Amniotic epithelial cell (primary cell): ENCODE measurements around the gene RAMP1.

Source experiments
- DNase-seq: peaks from one replicate; pipeline ENCODE4 v3.0.0-alpha.2; 2010; ENCODE audit warnings: low read depth

The RAMP1 gene

DNA sequence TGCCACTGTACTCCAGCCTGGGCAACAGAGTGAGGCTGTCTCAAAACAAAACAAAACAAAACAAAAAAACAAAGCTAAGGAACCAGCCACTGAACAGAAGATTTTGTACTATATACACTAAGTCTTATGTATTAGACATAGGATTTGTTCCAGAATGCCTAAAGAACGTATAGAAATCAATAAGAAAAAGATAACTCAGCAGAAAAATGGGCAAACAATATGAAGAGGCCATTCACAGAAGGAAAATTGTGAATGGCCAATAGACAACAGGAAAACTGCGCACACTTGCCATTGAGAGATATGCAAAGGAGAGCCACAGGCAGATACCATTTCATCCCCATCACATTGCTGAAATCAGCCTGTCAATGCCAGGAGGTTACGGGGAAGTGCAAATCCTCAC lies 92.5 kb downstream of the RAMP1 start:
- DNase-seq = no peak

DNA sequence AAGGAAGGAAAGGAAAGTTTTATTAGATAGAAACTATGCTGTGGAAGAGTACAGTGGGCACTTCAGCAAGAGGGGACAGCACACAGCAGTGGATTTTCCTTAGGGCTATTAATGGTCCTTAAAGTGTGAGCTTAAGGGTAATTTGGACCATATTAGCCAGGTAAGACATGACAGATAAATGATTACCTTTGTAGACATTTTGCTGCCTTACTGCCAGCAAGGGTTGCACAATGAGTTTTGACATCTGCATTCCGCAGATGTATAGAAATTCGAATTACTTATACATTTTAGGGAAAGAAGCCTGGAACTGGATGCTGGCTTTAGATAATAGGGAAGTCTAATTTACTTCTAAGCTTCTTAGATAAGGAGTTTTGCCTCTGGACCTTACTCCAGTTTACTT lies 93.4 kb downstream of the RAMP1 start:
- DNase-seq = no peak

DNA sequence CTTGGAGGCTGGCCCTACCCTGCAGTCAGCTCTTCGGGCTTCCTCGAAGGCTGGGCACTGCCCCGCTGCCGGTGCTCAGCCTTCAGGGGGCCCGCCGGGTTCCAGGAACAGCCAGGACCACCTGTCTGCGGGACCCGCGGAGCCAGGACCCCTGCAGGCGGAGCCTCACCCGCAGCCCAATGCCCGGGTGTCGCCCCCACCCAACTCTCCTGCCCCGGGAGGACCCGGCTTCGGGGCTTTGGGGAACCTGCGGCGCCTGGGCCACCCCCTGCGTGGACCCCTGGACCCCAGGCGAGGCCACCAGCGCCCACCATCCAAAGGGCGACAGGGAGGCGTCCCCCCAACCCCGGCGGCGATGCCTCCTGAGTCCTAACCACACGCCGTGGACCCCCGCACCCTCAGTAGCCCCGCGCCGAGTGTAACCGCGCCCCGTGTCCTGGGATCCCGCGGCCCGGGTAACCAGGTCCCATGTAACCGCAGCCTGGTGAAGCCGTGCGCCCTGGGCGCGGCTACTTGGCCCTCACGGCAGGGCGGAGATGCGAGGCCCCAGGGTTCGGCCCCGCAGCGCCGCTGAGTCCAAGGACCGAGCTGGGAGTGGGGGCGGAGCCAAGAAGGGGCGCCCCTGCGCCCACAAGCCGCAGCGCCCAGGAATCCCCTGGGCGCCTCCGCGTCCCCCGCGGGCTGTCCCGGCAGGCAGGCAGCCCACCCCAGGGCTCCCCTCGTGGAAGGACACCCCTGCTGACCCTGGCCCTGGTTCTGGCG lies 96.4 kb downstream of the RAMP1 start:
- no peak for DNase-seq

DNA sequence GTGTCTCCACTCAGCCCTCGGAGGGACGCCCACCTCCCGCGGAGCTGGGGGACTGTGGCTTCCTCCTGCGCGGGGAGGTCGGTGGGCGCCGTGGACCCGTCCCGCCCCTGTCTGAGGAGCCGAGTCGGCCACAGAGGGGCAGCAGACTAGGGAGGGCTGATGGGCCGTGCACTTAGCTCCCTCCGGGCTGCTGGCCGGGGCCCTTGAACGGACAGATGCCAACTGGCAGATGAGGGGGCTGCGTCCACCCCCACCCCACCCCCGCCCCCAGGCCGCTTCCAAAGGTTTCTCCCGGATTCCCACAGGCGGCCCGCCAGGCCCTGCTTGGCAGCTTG lies 96.9 kb downstream of the RAMP1 start:
- DNase-seq = no peak

DNA sequence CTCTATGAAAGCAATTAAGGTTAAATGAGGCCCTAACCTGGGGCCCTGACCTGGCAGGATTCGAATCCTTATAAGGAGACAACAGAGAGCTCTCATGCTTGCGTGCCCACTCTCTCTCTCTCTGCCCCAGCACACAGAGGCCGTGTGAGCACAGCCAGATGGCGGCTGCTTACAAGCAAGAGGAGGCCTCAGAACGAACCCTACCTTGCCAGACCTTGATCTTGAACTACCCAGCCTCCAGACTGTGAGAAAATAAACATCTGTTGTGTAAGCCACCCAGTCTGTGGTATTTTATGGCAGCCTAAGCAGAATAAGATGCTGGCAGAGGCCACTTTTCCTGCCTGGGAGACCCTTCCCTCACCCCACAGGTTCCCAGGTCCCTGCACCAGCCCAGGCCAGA lies 102.2 kb downstream of the RAMP1 start:
- no peak for DNase-seq
